Fibroblast of skin of left quadriceps (primary cell): ENCODE data around the gene CAPZA1.

Source experiments
- DNase-seq, 2 experiments: peaks; one replicate each; pipeline ENCODE4 v3.0.0-alpha.2; 2013; ENCODE audit warnings: low read depth in 2 of 2

CAPZA1 gene

DNA sequence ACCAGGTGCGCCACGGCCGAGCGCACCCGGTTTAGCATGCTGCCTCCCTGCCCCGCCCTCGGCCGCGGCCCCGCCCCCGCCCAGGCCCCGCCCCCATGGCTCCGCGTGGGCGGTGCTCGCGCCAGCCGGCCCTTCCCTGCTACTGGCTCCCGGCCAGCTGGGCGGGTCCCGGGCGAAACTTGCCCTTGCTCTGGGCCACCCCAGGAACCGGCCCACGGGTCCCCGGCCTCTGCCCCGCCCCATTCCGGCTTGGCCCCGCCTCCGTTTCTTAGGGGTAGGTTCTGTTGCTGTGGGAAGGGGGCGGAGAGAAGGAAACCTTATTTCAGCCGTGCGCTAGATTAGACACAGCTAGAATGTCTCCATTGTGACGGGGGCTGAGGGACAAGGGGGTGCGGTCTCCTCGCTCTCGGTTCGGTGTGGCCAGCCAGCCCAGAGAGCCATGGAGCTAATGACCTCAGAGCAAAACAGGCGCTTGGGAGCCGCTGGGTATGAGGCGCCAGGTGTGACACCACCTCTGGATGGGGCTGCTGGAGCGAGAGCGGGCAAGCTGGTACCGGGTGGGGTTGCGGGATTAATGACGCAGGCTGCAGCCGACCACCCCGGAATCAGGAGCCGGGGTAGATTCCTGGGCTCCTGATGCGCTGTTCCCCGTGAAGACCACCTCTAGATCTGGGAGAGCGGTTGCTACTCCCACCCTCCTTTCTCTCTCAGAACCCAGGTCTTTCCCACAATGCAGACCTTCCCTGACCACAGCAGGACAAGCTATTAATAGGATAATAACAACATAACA is 95.8 kb downstream of the CAPZA1 start, which contains the start of gene PPM1J:
PPM1J (minus strand) TSS at position 69 of the 790 bp plus-strand sequence; CDS start at position 38, 31 bp downstream.
- peak; percentile 73 to 77 for DNase-seq

DNA sequence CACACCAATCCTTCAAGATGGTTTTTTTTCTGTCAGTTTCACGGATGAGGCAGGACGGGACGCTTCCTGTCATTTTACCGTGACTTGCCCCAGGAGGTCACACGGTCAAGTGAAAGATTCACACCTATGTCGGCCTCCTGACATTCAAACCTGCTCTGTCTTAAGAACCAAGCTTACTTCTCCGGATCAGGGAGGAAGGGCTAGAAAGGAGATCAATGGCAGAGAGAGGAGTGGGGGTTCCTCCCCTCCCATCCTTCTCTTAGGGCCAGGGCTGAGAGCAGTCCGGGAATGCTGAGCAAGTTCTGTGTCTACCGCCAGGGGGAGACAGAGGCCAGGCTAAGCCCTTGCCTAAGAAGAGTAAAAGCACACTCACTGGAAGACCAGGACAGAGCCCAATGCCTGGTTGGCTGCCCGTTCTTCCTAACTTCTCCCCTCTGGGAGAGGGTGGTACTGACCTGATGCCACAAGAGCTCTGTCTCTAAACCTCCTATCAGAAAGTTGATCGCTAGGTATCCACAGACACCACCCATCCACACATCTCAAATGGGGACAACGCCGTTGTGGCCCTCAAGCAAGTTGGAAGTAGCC is 96.6 kb downstream of the CAPZA1 start:
- DNase-seq, result peak; percentile 74 to 76

DNA sequence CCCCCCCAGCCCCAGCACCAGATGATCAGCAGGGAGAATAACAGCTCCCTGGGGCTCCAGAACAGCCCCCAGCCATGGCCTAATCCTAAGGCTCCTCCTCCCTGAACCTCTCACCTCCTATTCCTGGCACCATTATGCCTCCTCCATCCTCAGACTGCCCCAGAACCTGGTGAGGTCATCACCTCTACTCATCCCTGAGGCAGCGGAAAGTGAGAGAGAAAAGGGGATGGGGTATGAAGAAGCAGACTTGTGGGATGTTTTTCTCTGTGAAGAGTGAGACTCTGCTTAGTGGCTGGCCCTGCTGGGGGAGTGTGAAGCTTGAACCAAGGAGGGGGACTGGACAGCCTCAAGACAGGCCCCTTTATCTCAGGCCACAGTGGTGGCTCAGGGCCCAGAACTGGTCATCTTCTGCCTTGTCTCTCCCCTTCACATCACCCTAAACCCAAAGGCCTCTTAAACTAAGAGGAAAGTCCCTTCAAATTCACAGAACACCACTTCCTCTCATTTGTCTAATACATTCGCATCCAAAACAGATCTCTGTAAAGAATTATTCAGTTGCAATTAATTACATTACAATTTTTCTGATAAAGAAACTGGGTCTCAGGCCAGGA is 97.7 kb downstream of the CAPZA1 start:
- DNase-seq, result no peak

- no peak for DNase-seq
Observed at GRCh38 chr1:112718691-112719418, 99.2 kb downstream of the CAPZA1 start.

DNA sequence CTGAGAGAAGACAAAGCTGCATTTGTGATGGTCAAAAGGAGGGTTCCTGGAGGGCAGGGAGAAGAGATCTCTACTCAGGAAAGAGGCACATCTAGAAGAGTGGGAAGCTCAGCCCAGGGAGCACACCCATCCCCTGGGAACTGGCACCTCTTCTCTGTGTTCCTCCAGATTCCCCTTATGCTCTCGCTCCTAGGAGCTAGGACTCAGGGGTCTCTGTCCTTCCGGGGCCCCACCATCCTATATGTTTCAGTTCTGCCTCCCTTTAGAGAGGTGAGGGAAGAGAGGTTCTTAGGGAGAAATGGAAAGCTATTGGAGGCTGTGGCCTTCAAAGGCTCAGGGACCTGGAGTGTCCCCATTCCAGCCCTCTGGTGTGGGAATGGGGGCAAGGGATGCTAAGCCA is 100.1 kb downstream of the CAPZA1 start:
- no peak for DNase-seq

DNA sequence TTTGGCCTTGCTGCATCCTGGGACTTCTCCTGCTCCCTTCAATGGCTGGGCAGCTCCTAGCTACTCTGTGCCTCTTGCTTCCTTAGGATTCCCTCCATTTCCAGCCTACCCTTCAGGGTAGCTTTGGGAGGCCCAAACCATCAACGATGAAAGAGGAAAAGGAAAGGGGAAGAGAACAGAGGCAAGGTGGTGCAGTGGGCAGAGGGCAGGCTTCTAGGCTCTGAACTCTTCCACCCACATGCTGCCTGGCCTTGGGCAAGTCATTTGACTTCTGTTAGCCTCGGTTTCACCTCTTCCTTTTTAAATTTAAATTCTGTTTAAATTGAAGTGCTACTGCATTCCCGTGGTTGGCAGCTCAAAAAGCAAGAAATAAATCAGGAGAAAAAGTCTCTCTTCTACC is 101.2 kb downstream of the CAPZA1 start:
- DNase-seq, result no peak
